Measurements from ENCODE around the gene IFT74.
A peak's percentile ranks its signal among the peaks of the same experiment; 100 is the strongest.

Gene IFT74

DNA sequence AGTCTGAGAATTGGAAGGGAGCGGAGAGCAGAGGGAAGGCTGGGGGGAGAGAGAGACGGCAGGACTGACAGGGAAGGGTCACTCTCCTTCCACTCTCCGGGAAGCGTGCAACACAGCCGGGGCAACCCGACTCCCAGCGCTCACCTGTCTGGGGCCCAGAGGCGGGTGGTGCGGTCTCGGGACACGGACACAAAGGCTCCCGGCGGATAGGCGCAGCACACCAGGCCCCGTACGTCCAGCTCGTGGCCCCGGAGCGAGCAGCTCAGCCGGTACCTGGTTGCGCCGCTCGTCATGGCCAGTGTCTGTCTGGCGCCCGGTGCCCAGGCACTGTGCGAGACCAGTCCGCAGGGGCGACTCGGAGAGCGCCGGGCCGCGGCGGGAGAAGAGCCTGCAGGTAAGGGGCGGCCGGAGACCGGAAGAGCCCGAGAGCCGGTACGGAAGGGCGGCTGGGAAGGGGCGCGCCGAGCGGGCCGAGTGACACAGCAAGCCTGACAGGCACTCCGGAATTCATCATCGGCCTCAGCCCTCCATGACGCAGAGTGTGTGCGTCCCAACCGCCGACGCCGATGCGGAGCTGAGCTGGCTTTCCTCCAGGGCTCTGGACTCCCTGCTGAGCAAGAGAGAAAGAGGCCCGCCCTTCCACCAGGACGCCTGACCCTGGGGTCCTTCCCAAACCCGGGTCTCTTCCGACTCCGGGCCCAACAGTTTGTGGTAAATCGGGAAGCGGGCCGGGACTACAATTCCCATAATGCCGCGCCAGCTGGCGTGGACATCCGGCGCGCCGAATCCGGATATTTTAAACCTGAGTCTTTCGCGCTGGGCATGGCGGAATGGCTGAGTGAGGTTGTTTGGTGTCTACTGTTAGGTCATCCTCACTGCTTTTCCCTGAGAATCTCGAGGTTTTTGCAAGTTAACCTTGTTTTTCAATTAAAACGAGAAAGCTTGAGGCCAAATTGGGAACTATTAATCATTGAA lies 9.2 kb upstream of the IFT74 start, which contains the start of gene PLAA:
TSS of gene PLAA (minus strand) at position 490 of the 975 bp plus-strand sequence. CDS start at position 293, 197 bp downstream.
- H3K4me3 ChIP-seq (ENCODE audit: low read depth, low read length): peak within 1 kb of the TSS; percentile 86
- peak within 1 kb of the TSS; percentile 97 for H3K27ac ChIP-seq (ENCODE audit: extremely low read depth, low read depth, low read length)
- CTCF ChIA-PET: no interaction called here
- H3K36me3 ChIP-seq (ENCODE audit: control insufficient read depth in 2 of 2, insufficient read depth in 1 of 2, low read length in 2 of 2): peaks cover 4 to 6% of the 10 kb centered on the region in 2 experiments; a peak in 2 of 3 replicates
- H3K9me3 ChIP-seq (ENCODE audit: control insufficient read depth, insufficient read depth, low read depth, low read length): no peaks in the 10 kb centered on the region
- POLR2A ChIA-PET: interaction anchor here (0.9 to 2.2 kb wide), 7 partner anchors 9 to 59 kb away, joined by 3 to 32 read pairs (median 4); partner anchors contain the start of genes CAAP1 and IFT74
- peaks cover 7% of the 10 kb centered on the region for H3K4me1 ChIP-seq (ENCODE audit: control insufficient read depth, insufficient read depth, low read length)
- TF ChIP-seq OVOL3 (tag by site-specific recombination; IDR thresholded peaks at IDR 0.05) (no peak), ZNF777 (tag by site-specific recombination; IDR thresholded peaks at IDR 0.05; ENCODE audit: borderline replicate concordance) (no peak; the same call in 1 of the 2 replicates), ZNF48 (tag by site-specific recombination; IDR thresholded peaks at IDR 0.05) (no peak), MEIS1 (CRISPR knock-in tag; IDR thresholded peaks at IDR 0.05; ENCODE audit: borderline replicate concordance) (no peak), ZNF274 (IDR thresholded peaks at IDR 0.05; ENCODE audit: low read length) (no peak), ZNF274 (tag by site-specific recombination; IDR thresholded peaks at IDR 0.05; ENCODE audit: borderline replicate concordance) (no peak), KLF7 (tag by site-specific recombination; IDR thresholded peaks at IDR 0.05; ENCODE audit: borderline replicate concordance) (peak; percentile 31; the same call in 1 of the 2 replicates), ZNF704 (tag by site-specific recombination; IDR thresholded peaks at IDR 0.05) (no peak), ZNF473 (tag by site-specific recombination; IDR thresholded peaks at IDR 0.05) (no peak), HOXD13 (CRISPR knock-in tag; IDR thresholded peaks at IDR 0.05; ENCODE audit: borderline replicate concordance) (no peak), ZNF433 (tag by site-specific recombination; IDR thresholded peaks at IDR 0.05; ENCODE audit: low read depth) (no peak), ZNF747 (tag by site-specific recombination; IDR thresholded peaks at IDR 0.05) (no peak), ZFP3 (tag by site-specific recombination; IDR thresholded peaks at IDR 0.05; ENCODE audit: low read depth) (no peak), GLIS1 (tag by site-specific recombination; IDR thresholded peaks at IDR 0.05) (0 out of 2 replicates have a peak, but pooled peaks have one; percentile 10), SALL2 (tag by site-specific recombination; IDR thresholded peaks at IDR 0.05; ENCODE audit: borderline replicate concordance) (no peak), KLF8 (tag by site-specific recombination; IDR thresholded peaks at IDR 0.05) (peak; percentile 59; the same call in 1 of the 2 replicates), ZNF610 (tag by site-specific recombination; IDR thresholded peaks at IDR 0.05; ENCODE audit: borderline replicate concordance) (peak; percentile 69; the same call in 1 of the 2 replicates), TRIM28 (IDR thresholded peaks at IDR 0.05; ENCODE audit: borderline replicate concordance, low read length) (0 out of 2 replicates have a peak, but pooled peaks have one; percentile 21), ZNF792 (tag by site-specific recombination; IDR thresholded peaks at IDR 0.05) (no peak), ZNF121 (tag by site-specific recombination; IDR thresholded peaks at IDR 0.05) (no peak), BCL11B (tag by site-specific recombination; IDR thresholded peaks at IDR 0.05; ENCODE audit: low read depth) (no peak)
- TF ChIP-seq, protein P1, sequence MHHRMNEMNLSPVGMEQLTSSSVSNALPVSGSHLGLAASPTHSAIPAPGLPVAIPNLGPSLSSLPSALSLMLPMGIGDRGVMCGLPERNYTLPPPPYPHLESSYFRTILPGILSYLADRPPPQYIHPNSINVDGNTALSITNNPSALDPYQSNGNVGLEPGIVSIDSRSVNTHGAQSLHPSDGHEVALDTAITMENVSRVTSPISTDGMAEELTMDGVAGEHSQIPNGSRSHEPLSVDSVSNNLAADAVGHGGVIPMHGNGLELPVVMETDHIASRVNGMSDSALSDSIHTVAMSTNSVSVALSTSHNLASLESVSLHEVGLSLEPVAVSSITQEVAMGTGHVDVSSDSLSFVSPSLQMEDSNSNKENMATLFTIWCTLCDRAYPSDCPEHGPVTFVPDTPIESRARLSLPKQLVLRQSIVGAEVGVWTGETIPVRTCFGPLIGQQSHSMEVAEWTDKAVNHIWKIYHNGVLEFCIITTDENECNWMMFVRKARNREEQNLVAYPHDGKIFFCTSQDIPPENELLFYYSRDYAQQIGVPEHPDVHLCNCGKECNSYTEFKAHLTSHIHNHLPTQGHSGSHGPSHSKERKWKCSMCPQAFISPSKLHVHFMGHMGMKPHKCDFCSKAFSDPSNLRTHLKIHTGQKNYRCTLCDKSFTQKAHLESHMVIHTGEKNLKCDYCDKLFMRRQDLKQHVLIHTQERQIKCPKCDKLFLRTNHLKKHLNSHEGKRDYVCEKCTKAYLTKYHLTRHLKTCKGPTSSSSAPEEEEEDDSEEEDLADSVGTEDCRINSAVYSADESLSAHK (tag by site-specific recombination; IDR thresholded peaks at IDR 0.05): no peak; the same call in 1 of the 2 replicates
- TF ChIP-seq, protein P2, sequence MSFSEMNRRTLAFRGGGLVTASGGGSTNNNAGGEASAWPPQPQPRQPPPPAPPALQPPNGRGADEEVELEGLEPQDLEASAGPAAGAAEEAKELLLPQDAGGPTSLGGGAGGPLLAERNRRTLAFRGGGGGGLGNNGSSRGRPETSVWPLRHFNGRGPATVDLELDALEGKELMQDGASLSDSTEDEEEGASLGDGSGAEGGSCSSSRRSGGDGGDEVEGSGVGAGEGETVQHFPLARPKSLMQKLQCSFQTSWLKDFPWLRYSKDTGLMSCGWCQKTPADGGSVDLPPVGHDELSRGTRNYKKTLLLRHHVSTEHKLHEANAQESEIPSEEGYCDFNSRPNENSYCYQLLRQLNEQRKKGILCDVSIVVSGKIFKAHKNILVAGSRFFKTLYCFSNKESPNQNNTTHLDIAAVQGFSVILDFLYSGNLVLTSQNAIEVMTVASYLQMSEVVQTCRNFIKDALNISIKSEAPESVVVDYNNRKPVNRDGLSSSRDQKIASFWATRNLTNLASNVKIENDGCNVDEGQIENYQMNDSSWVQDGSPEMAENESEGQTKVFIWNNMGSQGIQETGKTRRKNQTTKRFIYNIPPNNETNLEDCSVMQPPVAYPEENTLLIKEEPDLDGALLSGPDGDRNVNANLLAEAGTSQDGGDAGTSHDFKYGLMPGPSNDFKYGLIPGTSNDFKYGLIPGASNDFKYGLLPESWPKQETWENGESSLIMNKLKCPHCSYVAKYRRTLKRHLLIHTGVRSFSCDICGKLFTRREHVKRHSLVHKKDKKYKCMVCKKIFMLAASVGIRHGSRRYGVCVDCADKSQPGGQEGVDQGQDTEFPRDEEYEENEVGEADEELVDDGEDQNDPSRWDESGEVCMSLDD (tag by site-specific recombination; IDR thresholded peaks at IDR 0.05): 0 out of 2 replicates have a peak, but pooled peaks have one; percentile 13
- TF ChIP-seq, protein P3, sequence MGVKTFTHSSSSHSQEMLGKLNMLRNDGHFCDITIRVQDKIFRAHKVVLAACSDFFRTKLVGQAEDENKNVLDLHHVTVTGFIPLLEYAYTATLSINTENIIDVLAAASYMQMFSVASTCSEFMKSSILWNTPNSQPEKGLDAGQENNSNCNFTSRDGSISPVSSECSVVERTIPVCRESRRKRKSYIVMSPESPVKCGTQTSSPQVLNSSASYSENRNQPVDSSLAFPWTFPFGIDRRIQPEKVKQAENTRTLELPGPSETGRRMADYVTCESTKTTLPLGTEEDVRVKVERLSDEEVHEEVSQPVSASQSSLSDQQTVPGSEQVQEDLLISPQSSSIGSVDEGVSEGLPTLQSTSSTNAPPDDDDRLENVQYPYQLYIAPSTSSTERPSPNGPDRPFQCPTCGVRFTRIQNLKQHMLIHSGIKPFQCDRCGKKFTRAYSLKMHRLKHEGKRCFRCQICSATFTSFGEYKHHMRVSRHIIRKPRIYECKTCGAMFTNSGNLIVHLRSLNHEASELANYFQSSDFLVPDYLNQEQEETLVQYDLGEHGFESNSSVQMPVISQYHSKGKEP (tag by site-specific recombination; IDR thresholded peaks at IDR 0.05): no peak
- TF ChIP-seq, protein P4, sequence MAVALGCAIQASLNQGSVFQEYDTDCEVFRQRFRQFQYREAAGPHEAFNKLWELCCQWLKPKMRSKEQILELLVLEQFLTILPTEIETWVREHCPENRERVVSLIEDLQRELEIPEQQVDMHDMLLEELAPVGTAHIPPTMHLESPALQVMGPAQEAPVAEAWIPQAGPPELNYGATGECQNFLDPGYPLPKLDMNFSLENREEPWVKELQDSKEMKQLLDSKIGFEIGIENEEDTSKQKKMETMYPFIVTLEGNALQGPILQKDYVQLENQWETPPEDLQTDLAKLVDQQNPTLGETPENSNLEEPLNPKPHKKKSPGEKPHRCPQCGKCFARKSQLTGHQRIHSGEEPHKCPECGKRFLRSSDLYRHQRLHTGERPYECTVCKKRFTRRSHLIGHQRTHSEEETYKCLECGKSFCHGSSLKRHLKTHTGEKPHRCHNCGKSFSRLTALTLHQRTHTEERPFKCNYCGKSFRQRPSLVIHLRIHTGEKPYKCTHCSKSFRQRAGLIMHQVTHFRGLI (tag by site-specific recombination; IDR thresholded peaks at IDR 0.05): no peak

Measured in HEK293 (cell line).